ENCODE results near the gene CYP20A1. TPM values are rescaled to one million over a fixed set of nuclear protein-coding genes. Genes with fewer than 3 reads are reported as not detected.

The CYP20A1 gene
- total and polyA plus RNA-seq, 9 of the 15 experiments (the other 6 are each of a cell fraction or from before 2014, with no cell fraction given) = 10.3 to 31.7 (median 12.4) TPM

DNA sequence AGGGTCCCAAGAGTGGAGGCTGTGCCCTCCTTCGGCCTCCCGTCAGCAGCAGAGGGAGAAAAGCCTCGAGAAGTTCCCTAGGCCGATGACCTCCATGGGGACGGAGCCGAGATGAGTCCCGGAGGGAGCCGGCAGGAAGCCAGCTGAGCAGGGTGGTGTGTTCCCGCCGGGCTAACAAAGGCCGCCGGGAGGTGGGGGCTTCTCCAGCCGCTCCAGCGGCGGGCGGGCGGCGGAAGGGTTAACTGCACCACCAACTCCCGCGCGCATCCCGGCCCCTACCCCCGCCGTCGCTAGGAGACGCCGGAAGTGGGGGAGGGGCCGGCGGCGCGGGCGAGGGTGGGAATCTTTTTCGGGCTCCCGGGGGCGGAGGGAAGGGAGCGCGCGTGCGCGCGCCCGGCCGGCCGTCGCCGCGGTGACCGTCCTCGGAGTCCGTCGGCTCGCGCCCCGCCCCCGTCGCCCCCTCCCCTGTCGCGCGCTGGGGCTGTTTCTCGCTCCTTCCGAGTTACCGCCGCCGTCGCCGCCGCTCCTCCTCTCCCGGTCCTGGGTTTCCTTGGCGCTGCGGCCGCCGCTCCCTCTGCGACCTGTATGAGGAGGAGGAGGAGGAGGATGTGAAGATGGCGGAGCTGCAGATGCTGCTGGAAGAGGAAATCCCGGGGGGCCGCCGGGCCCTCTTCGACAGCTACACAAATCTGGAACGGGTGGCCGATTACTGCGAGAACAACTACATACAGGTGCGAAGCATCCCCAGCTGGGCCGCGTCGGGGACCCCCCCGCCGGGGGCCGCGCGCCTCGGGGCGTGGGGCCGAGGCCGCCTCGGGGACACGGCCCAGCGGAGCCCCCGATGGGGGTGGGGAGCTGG is 89.3 kb downstream of the CYP20A1 start, which contains the start of gene ABI2:
TSS of gene ABI2 (plus strand) at position 494 of the 859 bp plus-strand sequence. CDS start at position 615, 121 bp downstream.
- no peaks in the 10 kb centered on the region for H3K27me3 ChIP-seq (ENCODE audit: control insufficient read depth in 2 of 2, insufficient read depth in 2 of 2, low read length in 2 of 2)
- H3K9ac ChIP-seq (ENCODE audit: insufficient read depth in 1 of 2, low read depth in 2 of 2, low read length in 2 of 2) = peak within 1 kb of the TSS; percentile 64 to 92
- BruUV-seq (replicated peaks) = TSS peak; percentile 57
- H3K4me2 ChIP-seq (ENCODE audit: insufficient read depth, low read length) = peak within 1 kb of the TSS; percentile 88
- H3K36me3 ChIP-seq (ENCODE audit: control insufficient read depth, insufficient read depth, low read length) = no peaks in the 10 kb centered on the region
- in situ Hi-C loops (cut with MboI) = no loop called here
- H3K4me3 ChIP-seq = peak within 1 kb of the TSS; percentile 96
- DNase-seq (ENCODE audit: extremely low read depth in 1 of 4, low spot score in 3 of 4) (peak; percentile 83 to 90 (median 88)), FAIRE-seq (no peak), ATAC-seq (peak; percentile 85)
- POLR2A ChIA-PET = interaction anchor here (0.9 to 1.7 kb wide), 2 partner anchors 10 to 89 kb away, joined by 3 read pairs; partner anchors contain the start of gene CYP20A1
- peak within 1 kb of the TSS; percentile 71 for H3K27ac ChIP-seq (ENCODE audit: extremely low read depth, low read depth, low read length)
- intact Hi-C loops (cut with micrococcal nuclease) = no loop called here
- H2AFZ ChIP-seq (ENCODE audit: low read depth, low read length) = peak within 1 kb of the TSS; percentile 95
- H3K4me1 ChIP-seq (replicated peaks in 1 of 2; ENCODE audit: control insufficient read depth in 2 of 2, insufficient read depth in 2 of 2, low read length in 2 of 2) = peaks cover 0 to 13% of the 10 kb centered on the region in 2 experiments; a peak in 4 of 5 replicates
- H4K20me1 ChIP-seq (replicated peaks; ENCODE audit: control insufficient read depth, insufficient read depth, low read length) = no peaks in the 10 kb centered on the region
- under 1% methylated on average over 27 of the region's 98 CpGs for WGBS (ENCODE audit: insufficient coverage, low coverage, missing lambda C conversion rate)
- H3K9me3 ChIP-seq (replicated peaks; ENCODE audit: control insufficient read depth, insufficient read depth, low read depth, low read length) = no peaks in the 10 kb centered on the region
- peaks cover 40% of the 10 kb centered on the region for H3K79me2 ChIP-seq (ENCODE audit: control insufficient read depth, insufficient read depth, low read length)
- H3K9me1 ChIP-seq (ENCODE audit: control insufficient read depth, insufficient read depth, low read length) = no peaks in the 10 kb centered on the region
- CTCF ChIA-PET (ENCODE audit: low intra/inter-chr PET ratio) = no interaction called here
- TF ChIP-seq FIP1L1 (IDR thresholded peaks at IDR 0.05; ENCODE audit: low read depth, low read length, poor library complexity, severe bottlenecking) (peak; percentile 53), YY1 (IDR thresholded peaks at IDR 0.05; ENCODE audit: borderline replicate concordance in 1 of 3, control insufficient read depth in 1 of 3, extremely low read depth in 1 of 3, insufficient read depth in 3 of 3, insufficient read length in 1 of 3, insufficient replicate concordance in 2 of 3, low read depth in 1 of 3, low read length in 2 of 3) (peak in 2 of 3 experiments; percentile 25 to 55)
- TF ChIP-seq, protein P1, sequence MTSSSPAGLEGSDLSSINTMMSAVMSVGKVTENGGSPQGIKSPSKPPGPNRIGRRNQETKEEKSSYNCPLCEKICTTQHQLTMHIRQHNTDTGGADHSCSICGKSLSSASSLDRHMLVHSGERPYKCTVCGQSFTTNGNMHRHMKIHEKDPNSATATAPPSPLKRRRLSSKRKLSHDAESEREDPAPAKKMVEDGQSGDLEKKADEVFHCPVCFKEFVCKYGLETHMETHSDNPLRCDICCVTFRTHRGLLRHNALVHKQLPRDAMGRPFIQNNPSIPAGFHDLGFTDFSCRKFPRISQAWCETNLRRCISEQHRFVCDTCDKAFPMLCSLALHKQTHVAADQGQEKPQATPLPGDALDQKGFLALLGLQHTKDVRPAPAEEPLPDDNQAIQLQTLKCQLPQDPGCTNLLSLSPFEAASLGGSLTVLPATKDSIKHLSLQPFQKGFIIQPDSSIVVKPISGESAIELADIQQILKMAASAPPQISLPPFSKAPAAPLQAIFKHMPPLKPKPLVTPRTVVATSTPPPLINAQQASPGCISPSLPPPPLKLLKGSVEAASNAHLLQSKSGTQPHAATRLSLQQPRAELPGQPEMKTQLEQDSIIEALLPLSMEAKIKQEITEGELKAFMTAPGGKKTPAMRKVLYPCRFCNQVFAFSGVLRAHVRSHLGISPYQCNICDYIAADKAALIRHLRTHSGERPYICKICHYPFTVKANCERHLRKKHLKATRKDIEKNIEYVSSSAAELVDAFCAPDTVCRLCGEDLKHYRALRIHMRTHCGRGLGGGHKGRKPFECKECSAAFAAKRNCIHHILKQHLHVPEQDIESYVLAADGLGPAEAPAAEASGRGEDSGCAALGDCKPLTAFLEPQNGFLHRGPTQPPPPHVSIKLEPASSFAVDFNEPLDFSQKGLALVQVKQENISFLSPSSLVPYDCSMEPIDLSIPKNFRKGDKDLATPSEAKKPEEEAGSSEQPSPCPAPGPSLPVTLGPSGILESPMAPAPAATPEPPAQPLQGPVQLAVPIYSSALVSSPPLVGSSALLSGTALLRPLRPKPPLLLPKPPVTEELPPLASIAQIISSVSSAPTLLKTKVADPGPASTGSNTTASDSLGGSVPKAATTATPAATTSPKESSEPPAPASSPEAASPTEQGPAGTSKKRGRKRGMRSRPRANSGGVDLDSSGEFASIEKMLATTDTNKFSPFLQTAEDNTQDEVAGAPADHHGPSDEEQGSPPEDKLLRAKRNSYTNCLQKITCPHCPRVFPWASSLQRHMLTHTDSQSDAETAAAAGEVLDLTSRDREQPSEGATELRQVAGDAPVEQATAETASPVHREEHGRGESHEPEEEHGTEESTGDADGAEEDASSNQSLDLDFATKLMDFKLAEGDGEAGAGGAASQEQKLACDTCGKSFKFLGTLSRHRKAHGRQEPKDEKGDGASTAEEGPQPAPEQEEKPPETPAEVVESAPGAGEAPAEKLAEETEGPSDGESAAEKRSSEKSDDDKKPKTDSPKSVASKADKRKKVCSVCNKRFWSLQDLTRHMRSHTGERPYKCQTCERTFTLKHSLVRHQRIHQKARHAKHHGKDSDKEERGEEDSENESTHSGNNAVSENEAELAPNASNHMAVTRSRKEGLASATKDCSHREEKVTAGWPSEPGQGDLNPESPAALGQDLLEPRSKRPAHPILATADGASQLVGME (CRISPR knock-in tag; IDR thresholded peaks at IDR 0.05) = peak; percentile 71; the same call in 1 of the 2 replicates
- TF ChIP-seq, protein P2, sequence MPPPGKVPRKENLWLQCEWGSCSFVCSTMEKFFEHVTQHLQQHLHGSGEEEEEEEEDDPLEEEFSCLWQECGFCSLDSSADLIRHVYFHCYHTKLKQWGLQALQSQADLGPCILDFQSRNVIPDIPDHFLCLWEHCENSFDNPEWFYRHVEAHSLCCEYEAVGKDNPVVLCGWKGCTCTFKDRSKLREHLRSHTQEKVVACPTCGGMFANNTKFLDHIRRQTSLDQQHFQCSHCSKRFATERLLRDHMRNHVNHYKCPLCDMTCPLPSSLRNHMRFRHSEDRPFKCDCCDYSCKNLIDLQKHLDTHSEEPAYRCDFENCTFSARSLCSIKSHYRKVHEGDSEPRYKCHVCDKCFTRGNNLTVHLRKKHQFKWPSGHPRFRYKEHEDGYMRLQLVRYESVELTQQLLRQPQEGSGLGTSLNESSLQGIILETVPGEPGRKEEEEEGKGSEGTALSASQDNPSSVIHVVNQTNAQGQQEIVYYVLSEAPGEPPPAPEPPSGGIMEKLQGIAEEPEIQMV (tag; conservative IDR thresholded peaks at IDR 0.05; ENCODE audit: low read depth) = no peak

Measured in K562 (cell line).